ENCODE measurements around the gene ZBTB43. TPM values are rescaled to one million over a fixed set of nuclear protein-coding genes. Genes with fewer than 3 reads are reported as not detected.

The ZBTB43 gene
- total RNA-seq, 2 experiments from 2014 or later: 4.1 to 6.4 TPM

- Histone ChIP-seq H2AFZ (ENCODE audit: low read length) (no peak overlapping the region), H3K27ac (ENCODE audit: low read depth, low read length, poor library complexity, severe bottlenecking) (no peak overlapping the region), H3K9me2 (ENCODE audit: insufficient read depth, low read length) (no peaks in the 10 kb centered on the region), H3K4me3 (ENCODE audit: low read depth, low read length, poor library complexity, severe bottlenecking) (no peak overlapping the region), H3K36me3 (ENCODE audit: insufficient read depth, low read length) (no peaks in the 10 kb centered on the region), H3K4me2 (ENCODE audit: low read length) (no peak overlapping the region), H3K4me1 (ENCODE audit: insufficient read depth, low read length, poor library complexity, severe bottlenecking) (no peaks in the 10 kb centered on the region), H3K9me3 (ENCODE audit: low read length) (no peaks in the 10 kb centered on the region), H4K20me1 (ENCODE audit: insufficient read depth, low read length) (no peaks in the 10 kb centered on the region), H3K79me2 (ENCODE audit: insufficient read depth, low read depth, low read length) (no peaks in the 10 kb centered on the region)
- intact Hi-C loops (cut with micrococcal nuclease; ENCODE audit: unreplicated experiment): no loop called here
- ChIA-PET POLR2A (no interaction called here), CTCF (ENCODE audit: unreplicated experiment) (no interaction called here)
- no TSS peak for BruUV-seq (replicated peaks)
- DNase-seq (ENCODE audit: low spot score): no peak
- TF ChIP-seq CTCF (conservative IDR thresholded peaks at IDR 0.05; ENCODE audit: low read length): no peak
- no peak for TF ChIP-seq EZH2phosphoT487 (IDR thresholded peaks at IDR 0.05; ENCODE audit: borderline replicate concordance, low read depth, low read length)
Measured at GRCh38 chr9:126756238-126756637, 48.6 kb upstream of the ZBTB43 start.

DNA sequence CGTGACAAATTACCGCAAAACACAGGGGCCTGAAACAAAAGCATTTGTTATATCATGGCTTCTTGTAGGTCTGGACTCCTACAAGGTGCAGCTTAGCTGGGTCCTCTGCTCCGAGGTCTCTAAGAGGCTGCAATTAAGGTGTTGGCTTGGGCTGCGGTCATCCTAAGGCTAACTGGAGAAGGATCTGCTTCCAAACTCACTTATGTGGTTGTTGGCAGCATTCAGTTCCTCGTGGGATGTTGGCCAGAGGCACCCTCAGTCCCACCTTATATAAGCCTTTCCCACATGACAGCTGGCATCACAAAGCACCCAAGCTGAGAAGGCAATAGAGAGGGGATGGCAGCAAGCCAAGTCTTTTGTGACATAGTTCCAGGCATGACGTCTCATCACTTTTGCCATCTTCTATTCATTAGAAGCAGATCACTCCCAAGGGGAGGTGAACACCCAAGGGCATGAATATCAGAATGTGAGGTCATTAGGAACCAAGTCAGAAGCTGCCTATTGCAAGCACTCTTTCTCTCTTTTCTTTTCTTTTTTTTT, 47.9 kb upstream of the ZBTB43 start:
- H2AFZ ChIP-seq (ENCODE audit: low read length): no peak overlapping the region
- H3K9me3 ChIP-seq (ENCODE audit: low read length): no peaks in the 10 kb centered on the region
- H3K27ac ChIP-seq (ENCODE audit: low read depth, low read length, poor library complexity, severe bottlenecking): no peak overlapping the region
- no peaks in the 10 kb centered on the region for H3K9me2 ChIP-seq (ENCODE audit: insufficient read depth, low read length)
- no peaks in the 10 kb centered on the region for H3K79me2 ChIP-seq (ENCODE audit: insufficient read depth, low read depth, low read length)
- CTCF ChIA-PET (ENCODE audit: unreplicated experiment): no interaction called here
- H3K4me1 ChIP-seq (ENCODE audit: insufficient read depth, low read length, poor library complexity, severe bottlenecking): no peaks in the 10 kb centered on the region
- intact Hi-C loops (cut with micrococcal nuclease; ENCODE audit: unreplicated experiment): no loop called here
- H3K36me3 ChIP-seq (ENCODE audit: insufficient read depth, low read length): no peaks in the 10 kb centered on the region
- H3K4me2 ChIP-seq (ENCODE audit: low read length): no peak overlapping the region
- POLR2A ChIA-PET: no interaction called here
- no TSS peak for BruUV-seq (replicated peaks)
- TF ChIP-seq CTCF (conservative IDR thresholded peaks at IDR 0.05; ENCODE audit: low read length) (no peak), EZH2phosphoT487 (IDR thresholded peaks at IDR 0.05; ENCODE audit: borderline replicate concordance, low read depth, low read length) (no peak)
- no peak overlapping the region for H3K4me3 ChIP-seq (ENCODE audit: low read depth, low read length, poor library complexity, severe bottlenecking)
- H4K20me1 ChIP-seq (ENCODE audit: insufficient read depth, low read length): no peaks in the 10 kb centered on the region
- DNase-seq (ENCODE audit: low spot score): no peak

DNA sequence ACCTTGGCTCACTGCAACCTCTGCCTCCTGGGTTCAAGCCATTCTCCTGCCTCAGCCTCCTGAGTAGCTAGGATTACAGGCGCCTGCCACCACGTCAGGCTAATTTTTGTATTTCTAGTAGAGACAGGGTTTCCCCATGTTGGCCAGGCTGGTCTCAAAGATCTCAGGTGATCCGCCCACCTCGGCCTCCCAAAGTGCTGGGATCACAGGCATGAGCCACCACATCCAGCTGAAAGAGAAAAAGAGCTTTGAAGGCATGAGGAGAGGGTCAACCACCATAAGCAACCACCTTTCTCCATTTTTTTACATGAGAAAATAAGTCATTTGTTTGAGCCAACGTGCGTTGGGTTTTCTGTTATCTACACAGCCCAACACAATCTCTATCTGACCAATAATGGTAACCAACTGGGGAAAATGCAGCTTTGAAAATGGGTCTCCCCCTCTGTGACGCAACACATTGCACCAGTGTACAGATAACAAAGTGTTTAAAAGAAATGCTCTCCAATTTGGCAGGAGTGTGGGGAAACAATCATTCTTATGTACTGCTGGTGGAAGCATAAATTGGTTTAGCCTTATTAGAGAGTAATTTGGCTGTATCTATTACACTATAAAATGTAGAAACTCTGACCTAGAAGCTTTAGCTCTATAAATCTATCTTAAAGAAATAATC, 45.8 kb upstream of the ZBTB43 start:
- intact Hi-C loops (cut with micrococcal nuclease; ENCODE audit: unreplicated experiment): no loop called here
- POLR2A ChIA-PET: interaction anchor here (0.7 kb wide), 1 partner anchor 12 kb away, joined by 3 read pairs; no protein-coding TSS in a partner anchor

More for the DNA sequence above, 45.8 kb upstream of the ZBTB43 start:
- Histone ChIP-seq H3K27ac (ENCODE audit: low read depth, low read length, poor library complexity, severe bottlenecking) (no peak overlapping the region), H3K36me3 (ENCODE audit: insufficient read depth, low read length) (no peaks in the 10 kb centered on the region), H3K4me1 (ENCODE audit: insufficient read depth, low read length, poor library complexity, severe bottlenecking) (no peaks in the 10 kb centered on the region), H3K4me2 (ENCODE audit: low read length) (no peak overlapping the region), H3K79me2 (ENCODE audit: insufficient read depth, low read depth, low read length) (no peaks in the 10 kb centered on the region), H2AFZ (ENCODE audit: low read length) (no peak overlapping the region), H3K9me2 (ENCODE audit: insufficient read depth, low read length) (no peaks in the 10 kb centered on the region), H4K20me1 (ENCODE audit: insufficient read depth, low read length) (no peaks in the 10 kb centered on the region), H3K9me3 (ENCODE audit: low read length) (no peaks in the 10 kb centered on the region), H3K4me3 (ENCODE audit: low read depth, low read length, poor library complexity, severe bottlenecking) (no peak overlapping the region)
- CTCF ChIA-PET (ENCODE audit: unreplicated experiment): no interaction called here
- no peak for DNase-seq (ENCODE audit: low spot score)
- TF ChIP-seq EZH2phosphoT487 (IDR thresholded peaks at IDR 0.05; ENCODE audit: borderline replicate concordance, low read depth, low read length) (no peak), CTCF (conservative IDR thresholded peaks at IDR 0.05; ENCODE audit: low read length) (no peak)
- BruUV-seq (replicated peaks): no TSS peak

Measured in OCI-LY7 (cell line).